ENCODE data around the gene TMEM150C.

DNA sequence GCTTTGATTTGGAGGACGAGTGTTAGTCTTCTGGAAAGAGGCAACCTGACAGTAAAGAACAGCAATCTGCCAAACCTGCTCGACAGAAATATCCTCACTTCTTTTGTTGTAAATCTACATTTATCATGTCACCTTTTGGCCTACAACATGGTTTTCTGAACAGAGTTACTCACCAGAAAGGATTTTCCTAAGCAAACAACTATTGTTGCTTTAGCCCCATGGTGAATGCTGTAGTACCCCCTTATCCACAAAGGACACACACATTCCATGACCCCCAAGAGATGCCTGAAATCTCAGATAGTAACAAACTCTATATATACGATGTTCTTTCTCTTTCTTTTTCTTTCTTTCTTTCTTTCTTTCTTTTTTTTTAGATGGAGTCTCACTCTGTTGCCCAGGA lies 42.7 kb downstream of the TMEM150C start:
- TF ChIP-seq, protein P1, sequence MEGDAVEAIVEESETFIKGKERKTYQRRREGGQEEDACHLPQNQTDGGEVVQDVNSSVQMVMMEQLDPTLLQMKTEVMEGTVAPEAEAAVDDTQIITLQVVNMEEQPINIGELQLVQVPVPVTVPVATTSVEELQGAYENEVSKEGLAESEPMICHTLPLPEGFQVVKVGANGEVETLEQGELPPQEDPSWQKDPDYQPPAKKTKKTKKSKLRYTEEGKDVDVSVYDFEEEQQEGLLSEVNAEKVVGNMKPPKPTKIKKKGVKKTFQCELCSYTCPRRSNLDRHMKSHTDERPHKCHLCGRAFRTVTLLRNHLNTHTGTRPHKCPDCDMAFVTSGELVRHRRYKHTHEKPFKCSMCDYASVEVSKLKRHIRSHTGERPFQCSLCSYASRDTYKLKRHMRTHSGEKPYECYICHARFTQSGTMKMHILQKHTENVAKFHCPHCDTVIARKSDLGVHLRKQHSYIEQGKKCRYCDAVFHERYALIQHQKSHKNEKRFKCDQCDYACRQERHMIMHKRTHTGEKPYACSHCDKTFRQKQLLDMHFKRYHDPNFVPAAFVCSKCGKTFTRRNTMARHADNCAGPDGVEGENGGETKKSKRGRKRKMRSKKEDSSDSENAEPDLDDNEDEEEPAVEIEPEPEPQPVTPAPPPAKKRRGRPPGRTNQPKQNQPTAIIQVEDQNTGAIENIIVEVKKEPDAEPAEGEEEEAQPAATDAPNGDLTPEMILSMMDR (IDR thresholded peaks at IDR 0.05), result no peak
- no peak for TF ChIP-seq POLR2A (IDR thresholded peaks at IDR 0.05)

Data from right lobe of liver (tissue), 4 donors.